Measurements from ENCODE around the gene CLK4.

Gene CLK4

GRCh38 chr5:178553517-178553916 is 73.3 kb downstream of the CLK4 start:
- no peak for DNase-seq (ENCODE audit: low spot score)
